Mesothelial cell of epicardium (in vitro differentiated cells): ENCODE measurements around the gene LRRC56. TPM values are rescaled to one million over a fixed set of nuclear protein-coding genes. Genes with fewer than 3 reads are reported as not detected.

Experiments used
- DNase-seq, 2 experiments: peaks; one replicate each; pipeline ENCODE4 v3.0.0; 2021; ENCODE audit warnings: low spot score in 2 of 2; ENCODE audit not compliant: unreplicated experiment in 2 of 2
- H3K27ac Mint-ChIP-seq: 2 replicates; pipeline ENCODE4 v1.8.0; 2021; ENCODE audit warnings: mixed read lengths
- H3K27me3 Mint-ChIP-seq: 2 replicates; pipeline ENCODE4 v1.8.0; 2021; ENCODE audit warnings: low read depth, mixed read lengths
- H3K36me3 Mint-ChIP-seq: 2 replicates; pipeline ENCODE4 v1.8.0; 2021; ENCODE audit warnings: mixed read lengths
- H3K4me1 Mint-ChIP-seq: 2 replicates; pipeline ENCODE4 v1.8.0; 2021; ENCODE audit warnings: mixed read lengths
- H3K4me3 Mint-ChIP-seq: 2 replicates; pipeline ENCODE4 v1.8.0; 2021; ENCODE audit warnings: mild to moderate bottlenecking, moderate library complexity, mixed read lengths
- H3K9me3 Mint-ChIP-seq: 2 replicates; pipeline ENCODE4 v1.8.0; 2021; ENCODE audit warnings: mixed read lengths
- CTCF ChIP-seq: fragments of 200-600 bp; sonication (generic); IDR thresholded peaks from one replicate; pipeline ENCODE4 v1.5.0; 2021; ENCODE audit warnings: antibody characterized with exemption; ENCODE audit not compliant: unreplicated experiment
- total RNA-seq: library from RNA; stranded (reverse); gene quantifications from 3 replicates; pipeline ENCODE4 v1.2.1, GENCODE V29; 2021

Gene LRRC56
- total RNA-seq, 1 donor from 2014 or later, result 3.0 TPM

DNA sequence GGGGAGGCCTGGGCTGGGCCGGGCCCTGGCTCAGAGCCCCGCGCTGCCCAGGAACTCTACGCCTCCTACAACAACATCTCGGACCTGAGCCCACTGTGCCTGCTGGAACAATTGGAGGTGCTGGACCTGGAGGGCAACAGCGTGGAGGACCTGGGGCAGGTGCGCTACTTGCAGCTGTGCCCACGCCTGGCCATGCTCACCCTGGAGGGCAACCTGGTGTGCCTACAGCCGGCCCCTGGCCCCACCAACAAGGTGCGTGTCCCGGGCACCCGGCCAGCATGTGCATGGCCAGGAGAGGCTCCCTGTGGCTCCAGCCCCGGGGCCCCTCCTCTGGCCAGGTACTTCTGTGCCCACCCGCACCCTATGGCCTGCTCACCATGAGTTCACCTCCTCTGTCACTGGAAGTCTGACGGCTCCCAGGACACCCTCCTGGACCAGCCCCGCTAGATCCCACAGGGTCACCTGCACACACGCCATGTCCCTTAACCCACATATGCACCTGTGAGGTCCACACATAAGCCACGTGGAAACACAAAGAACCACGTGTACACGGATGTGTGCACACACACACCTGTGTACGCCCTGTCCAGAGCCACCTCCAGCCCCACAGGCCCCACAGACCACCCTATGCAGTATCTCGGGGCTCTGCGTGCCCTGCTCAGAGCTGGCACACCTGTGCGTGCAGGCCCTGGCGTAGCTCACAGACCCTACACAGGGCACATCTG lies 12.9 kb downstream of the LRRC56 start:
- H3K4me3 Mint-ChIP-seq, result no peak overlapping the region
- peaks cover 13% of the 10 kb centered on the region for H3K27me3 Mint-ChIP-seq
- H3K9me3 Mint-ChIP-seq, result no peaks in the 10 kb centered on the region
- DNase-seq, result no peak
- H3K27ac Mint-ChIP-seq, result no peak overlapping the region
- TF ChIP-seq CTCF, result no peak
- H3K4me1 Mint-ChIP-seq, result no peaks in the 10 kb centered on the region
- no peaks in the 10 kb centered on the region for H3K36me3 Mint-ChIP-seq

GRCh38 chr11:550746-551085 lies 13.4 kb downstream of the LRRC56 start:
- H3K27me3 Mint-ChIP-seq, result peaks cover 13% of the 10 kb centered on the region
- no peaks in the 10 kb centered on the region for H3K4me1 Mint-ChIP-seq
- H3K27ac Mint-ChIP-seq, result no peak overlapping the region
- no peak for TF ChIP-seq CTCF
- H3K36me3 Mint-ChIP-seq, result no peaks in the 10 kb centered on the region
- H3K9me3 Mint-ChIP-seq, result no peaks in the 10 kb centered on the region
- no peak overlapping the region for H3K4me3 Mint-ChIP-seq
- no peak for DNase-seq

GRCh38 chr11:551131-551530 lies 13.8 kb downstream of the LRRC56 start:
- DNase-seq, result no peak
- Mint-ChIP-seq H3K36me3 (no peaks in the 10 kb centered on the region), H3K4me1 (no peaks in the 10 kb centered on the region), H3K27me3 (peaks cover 14% of the 10 kb centered on the region), H3K27ac (no peak overlapping the region), H3K4me3 (no peak overlapping the region), H3K9me3 (no peaks in the 10 kb centered on the region)
- TF ChIP-seq CTCF, result no peak

- DNase-seq, result no peak
- Mint-ChIP-seq H3K4me3 (no peak overlapping the region), H3K36me3 (no peaks in the 10 kb centered on the region), H3K27ac (no peak overlapping the region), H3K9me3 (no peaks in the 10 kb centered on the region), H3K4me1 (no peaks in the 10 kb centered on the region), H3K27me3 (peaks cover 18% of the 10 kb centered on the region)
- TF ChIP-seq CTCF, result no peak
Observed at GRCh38 chr11:551596-551995, 14.3 kb downstream of the LRRC56 start.

DNA sequence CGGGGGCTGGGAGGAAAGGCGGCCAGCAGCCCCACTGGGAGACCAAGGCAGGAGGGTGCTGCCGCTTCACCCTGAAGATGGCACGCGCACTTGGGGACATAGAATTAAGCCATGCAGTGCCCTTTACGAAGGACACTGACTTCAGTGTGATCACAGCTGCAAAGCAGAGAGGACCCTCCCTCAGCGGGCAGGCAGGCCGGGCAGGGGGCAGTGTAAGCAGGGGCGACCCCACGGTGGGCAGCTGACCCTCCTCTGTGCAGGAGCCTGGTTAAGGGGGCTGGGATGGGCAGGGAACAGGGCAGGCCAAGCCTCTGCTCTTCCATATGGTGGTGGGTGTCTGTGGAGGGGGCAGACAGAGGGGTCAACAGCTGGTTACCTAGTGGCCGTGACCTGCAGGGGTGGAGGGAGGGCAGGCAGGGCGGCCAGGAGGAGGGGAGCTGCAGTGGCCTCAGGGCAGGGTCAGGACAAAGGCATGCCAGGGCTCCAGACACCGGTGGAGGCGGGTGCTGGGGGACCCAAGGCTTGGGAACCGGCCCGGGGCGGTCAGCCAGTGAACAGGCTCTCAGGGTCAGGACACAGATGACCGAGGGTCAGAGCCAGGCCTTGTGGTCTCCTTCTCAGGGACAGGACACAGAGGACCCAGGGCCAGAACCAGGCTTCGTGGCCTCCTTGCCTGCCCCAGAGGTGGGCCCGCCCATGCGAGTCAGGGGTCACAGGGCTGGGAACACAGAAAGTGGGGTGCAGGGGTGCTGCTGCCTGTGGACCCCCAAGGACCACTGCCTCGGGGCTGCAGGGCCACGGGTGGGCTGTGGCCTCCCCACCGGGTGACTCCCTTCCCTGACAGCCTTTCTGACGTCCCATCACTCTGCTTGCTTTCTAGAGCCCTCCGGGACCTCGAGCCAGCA lies 16.0 kb downstream of the LRRC56 start:
- no peak overlapping the region for H3K27ac Mint-ChIP-seq
- no peaks in the 10 kb centered on the region for H3K9me3 Mint-ChIP-seq
- no peak for TF ChIP-seq CTCF
- H3K4me3 Mint-ChIP-seq, result no peak overlapping the region
- no peaks in the 10 kb centered on the region for H3K36me3 Mint-ChIP-seq
- H3K27me3 Mint-ChIP-seq, result peaks cover 36% of the 10 kb centered on the region
- peaks cover 2% of the 10 kb centered on the region for H3K4me1 Mint-ChIP-seq
- DNase-seq, result no peak
